ENCODE data around the gene TBX4.

Gene TBX4

DNA sequence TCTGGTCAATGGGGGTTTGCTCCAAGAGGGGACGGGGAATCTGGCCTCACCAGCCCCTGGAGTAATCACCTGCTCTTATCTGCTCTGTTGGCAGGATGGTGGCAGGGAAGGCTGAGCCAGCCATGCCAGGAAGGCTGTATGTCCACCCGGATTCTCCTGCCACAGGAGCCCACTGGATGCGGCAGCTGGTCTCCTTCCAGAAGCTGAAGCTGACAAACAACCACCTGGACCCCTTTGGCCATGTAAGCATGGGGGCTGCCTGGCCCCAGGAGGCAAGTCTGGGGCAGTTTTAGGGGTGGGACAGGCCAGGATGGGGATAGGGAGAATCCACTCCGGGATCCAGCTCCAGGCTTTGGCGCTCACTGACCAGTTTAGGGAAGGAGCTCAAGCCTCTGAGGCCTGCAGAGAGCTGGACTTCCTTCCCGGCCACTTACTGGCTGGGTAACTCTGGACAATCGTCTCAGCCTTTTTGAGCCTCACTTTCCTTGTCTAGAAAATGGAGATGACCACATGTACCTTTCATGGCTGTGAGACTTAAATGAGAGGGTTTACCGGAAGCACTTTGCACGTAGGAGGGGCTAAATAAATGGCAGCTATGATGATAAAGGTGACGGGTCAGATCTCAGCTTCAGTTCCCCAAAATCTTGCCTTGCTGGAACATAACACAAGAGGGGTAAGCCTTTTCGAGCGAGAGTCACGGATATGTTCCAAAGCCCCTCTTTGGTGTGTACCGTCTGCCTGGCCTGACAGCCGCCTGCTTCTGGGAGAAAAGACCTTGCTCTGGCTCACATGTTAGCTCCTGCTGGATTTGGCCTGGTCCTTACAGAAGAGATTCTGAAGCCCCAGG, 15.4 kb downstream of the TBX4 start:
- DNase-seq = no peak

GRCh38 chr17:61468263-61468907, 16.2 kb downstream of the TBX4 start:
- DNase-seq = no peak

DNA sequence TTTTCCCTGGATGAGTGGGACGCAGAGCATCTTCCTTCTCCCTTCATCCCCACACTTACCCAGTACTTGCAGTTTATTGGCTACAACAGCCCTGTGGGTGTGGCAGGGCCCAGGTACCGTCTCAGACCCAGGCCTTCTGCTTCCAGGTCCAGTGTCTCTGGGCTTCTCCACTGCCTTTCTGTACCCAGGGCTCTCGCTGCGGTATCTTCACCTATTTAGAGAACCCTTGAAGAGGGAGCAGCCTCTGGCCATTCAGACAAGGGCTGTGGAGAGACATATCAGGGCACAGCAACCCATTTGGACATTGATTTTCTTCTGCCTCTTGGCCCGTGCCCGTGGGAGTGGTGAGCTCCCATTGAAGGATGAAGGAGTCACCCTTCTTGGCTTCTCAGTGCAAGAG, 17.3 kb downstream of the TBX4 start:
- no peak for DNase-seq

DNA sequence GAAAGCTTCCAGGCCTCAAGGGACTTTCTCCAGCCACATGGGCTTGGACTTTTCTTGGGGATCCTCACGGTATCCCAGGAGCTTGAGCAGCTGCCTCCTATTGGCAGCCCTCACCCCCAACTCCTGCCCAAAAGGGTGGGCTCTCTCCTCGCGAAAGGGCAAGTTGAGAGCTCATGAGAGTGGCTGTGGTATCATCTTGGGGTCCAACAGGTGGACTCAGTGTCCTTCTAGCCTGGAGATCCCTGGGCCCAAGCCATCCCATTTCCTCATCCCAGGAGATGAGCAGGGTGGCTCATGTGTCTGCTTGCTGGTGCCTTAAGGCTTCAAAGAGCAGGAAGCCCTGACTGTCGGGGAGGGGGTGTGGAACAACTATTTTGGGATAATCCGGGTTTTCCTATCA, 17.7 kb downstream of the TBX4 start:
- no peak for DNase-seq

- no peak for DNase-seq
Observed at GRCh38 chr17:61470530-61471136, 18.4 kb downstream of the TBX4 start.

DNA sequence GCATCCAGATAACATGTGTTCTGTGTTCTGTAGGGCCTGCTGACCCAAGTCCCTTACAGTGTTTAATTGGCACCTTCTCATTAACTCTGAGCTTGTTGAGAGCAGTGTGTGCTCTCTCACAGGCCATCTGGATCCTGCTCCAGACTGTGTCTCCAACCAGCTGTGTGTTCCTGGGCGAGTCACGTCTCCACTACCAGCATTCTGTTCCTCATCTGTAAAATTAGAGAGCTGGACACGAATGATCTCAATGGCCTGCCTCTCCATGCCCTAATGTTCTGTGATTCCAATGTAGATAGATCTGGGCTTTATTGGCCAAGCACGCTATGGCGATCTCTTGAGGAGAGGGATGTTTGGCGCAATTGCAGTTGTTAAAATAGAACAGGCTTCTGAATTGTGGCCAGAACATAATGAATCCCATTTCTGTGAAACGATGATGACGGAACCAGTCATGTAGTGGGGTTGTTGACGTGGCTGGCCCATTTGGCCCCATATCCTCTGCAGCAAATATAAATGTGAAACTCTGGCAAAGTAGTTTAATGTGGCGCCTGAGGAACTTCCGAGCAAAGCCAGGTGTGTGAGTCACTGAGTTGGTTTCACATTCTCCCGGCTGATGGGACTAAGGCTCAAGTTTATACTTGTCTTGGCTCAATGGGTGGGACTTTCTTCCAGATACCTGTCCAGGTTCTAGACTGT, 22.2 kb downstream of the TBX4 start:
- no peak for DNase-seq

DNA sequence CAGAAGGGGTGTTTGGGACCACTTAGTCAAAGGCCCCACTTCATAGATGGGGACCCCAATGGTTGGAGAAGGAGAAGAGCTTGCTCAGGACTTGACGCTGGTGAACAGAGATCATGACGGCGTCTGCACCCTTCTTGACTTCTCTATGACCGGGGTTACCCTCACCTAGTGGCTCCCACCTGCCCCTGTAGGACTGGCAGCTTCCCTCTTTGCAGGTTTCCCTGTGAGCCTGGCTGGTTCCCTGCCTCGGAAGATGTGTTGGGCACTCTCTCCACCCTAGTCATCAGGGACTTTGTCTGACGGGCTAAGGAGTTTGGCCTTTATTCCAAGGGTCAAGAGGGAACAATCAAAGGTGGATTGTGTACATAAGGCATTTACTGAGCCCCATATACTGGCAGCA, 22.7 kb downstream of the TBX4 start:
- DNase-seq = no peak

DNA sequence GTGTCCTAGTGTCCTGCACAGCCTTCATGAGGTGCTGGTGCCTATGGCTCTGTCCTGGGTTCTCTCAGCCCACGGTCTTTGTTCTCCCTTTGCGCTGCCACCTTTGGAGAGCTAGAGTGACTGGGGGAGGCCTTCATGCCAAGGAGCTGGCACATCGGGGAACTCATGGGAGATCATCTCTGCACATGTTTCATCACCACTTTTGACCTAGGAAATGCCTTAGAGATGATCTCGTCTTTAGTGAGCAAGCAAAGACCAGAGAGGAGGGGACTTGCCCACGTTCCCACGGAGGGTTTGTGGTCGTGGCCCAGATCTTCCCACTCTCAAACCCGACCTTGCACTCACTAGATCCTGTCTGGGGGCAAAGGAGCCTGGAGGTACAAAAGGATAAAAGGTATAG, 23.5 kb downstream of the TBX4 start:
- no peak for DNase-seq

GRCh38 chr17:61476476-61477203, 24.4 kb downstream of the TBX4 start:
- no peak for DNase-seq

DNA sequence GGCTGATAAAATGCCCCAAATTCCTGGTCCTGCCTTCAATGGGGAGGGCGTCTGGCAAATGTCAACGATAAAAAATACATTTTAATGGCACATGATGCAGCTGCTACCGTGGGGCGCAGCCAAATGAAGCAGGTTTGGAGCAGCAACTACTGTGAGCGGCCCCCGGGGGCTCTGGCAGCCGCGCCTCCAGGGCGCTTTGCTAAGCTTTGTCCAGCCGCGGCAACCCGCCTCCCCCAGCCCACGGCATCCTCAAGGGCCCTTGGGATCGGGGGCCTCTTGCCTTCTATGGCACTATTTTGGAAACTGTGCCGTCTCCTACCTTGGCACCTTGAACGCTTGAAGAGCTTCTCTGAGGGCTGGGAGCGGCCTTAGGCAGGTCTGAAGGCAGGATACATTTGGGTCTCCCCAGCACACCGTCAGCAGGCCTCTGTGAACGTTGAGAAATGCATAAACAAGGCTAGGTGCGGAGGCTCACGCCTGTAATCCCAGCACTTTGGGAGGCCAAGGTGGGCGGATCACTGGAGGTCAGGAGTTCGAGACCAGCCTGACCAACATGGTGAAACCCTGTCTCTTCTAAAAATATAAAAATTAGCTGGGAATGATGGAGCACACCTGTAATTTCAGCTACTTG, 25.1 kb downstream of the TBX4 start:
- DNase-seq = no peak

DNA sequence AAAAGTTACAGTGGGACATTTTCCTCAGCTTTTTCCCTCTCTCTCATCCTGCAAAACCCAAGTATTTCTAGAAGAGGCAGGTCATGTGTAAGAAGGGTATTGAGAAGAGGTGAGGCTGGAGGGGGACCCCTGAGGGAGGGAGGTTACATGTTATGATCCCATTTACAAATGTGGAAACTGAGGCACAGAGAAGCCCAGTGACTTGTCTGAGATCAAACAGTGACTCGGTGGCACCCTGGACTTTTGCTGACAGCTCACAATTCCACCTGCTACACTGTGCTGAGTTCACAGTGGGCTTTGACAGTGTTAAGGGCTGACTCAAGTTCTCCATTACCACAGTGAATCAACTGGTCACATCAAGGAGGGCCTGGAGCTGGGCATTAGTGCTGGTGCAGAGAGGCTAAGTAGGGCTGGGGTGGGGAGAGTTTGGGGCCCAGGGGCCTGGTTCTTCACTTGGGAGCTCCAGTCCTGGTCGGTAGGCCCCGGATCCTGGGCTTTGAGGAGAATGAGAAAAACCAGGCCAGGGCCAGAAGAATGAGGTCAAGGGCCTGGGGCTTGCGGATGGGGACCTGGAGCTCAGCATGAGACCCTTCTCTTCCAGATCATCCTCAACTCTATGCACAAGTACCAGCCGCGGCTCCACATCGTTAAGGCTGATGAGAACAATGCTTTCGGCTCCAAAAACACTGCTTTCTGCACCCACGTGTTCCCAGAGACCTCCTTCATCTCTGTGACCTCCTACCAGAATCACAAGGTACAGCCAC, 26.0 kb downstream of the TBX4 start:
- DNase-seq = no peak

- DNase-seq = no peak
Observed at GRCh38 chr17:61478790-61479492, 26.7 kb downstream of the TBX4 start.

GRCh38 chr17:61479493-61480413, 27.5 kb downstream of the TBX4 start:
- DNase-seq = no peak

DNA sequence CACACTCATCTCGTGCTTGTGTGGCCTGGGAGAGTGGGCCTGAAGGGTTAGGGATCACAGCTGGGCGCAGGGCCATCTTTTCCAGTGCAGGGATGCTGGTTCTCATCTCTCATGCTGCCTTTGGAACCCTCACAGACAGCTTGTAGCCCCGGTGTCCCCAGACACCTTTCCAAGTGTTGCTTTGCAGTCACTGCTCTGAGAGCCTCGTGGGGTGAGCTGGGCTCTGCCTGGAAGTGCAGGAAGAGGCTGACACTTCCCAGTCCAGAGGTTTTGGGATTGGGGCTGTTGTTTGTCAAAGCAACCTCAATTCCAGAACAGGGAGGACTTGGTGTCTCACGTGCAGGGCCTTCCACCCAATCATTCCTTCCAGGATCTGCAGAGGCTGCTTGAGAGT, 28.2 kb downstream of the TBX4 start:
- no peak for DNase-seq

- DNase-seq = no peak
Observed at GRCh38 chr17:61481421-61481820, 29.2 kb downstream of the TBX4 start.

DNA sequence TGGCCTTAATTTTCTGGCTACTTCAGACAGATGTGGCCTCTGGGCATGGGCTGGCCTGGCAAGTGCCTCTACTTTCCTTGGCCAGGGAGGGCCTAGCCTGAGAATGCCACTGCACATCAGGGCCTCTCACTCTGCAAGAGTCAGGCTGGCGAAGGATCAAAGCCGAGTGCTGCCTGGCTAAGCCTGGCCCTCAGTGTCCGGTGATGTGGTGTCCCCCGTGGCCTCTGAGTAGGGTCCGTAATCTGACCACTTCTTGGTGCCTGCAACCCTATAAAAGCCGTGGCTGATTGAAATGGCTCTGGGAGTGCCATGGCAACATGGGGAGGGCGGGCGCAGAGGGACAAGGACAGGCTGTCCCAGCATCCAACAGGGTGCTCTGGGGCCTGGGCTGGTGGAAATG, 30.2 kb downstream of the TBX4 start:
- DNase-seq = no peak

- no peak for DNase-seq
Observed at GRCh38 chr17:61483778-61484116, 31.5 kb downstream of the TBX4 start.

GRCh38 chr17:61484174-61484573, 32.0 kb downstream of the TBX4 start:
- DNase-seq = no peak

DNA sequence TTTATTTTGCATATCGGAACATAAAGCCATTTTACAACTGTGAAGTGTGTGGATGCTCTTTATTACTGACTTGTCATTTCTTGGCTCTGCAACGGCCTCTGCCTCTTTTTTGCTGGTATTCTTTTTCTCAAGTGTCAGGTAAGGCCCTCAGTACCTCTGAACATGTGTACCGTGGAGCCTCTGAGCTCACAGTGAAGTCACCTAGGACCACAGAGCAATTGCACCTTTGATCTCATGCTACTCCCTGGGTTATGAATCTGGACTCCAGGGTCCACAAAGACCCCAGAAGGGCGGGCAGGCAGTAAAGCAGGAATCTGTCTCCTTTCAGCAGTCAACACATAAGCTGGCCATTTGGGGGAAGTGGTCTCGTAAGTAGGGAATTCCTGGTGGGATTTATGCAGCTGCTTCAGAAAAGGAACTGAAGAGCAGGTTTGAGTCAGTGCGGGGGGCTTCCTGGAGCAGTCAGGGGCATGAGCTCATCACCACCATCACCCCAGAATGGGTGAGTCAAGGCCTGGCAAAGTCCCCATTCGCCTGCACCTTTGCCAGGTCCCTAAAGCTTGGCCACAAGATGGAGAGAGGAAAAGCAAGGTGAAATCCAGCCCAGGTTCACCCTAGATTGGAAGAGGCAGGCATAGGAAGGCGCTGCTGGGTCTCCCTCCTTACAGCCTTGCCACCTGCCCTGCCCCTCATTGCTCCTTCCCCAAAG, 33.0 kb downstream of the TBX4 start:
- DNase-seq = no peak
